ENCODE data around the gene ALG12. TPM values are rescaled to one million over a fixed set of nuclear protein-coding genes. Genes with fewer than 3 reads are reported as not detected.
A peak's percentile ranks its signal among the peaks of the same experiment; 100 is the strongest.

Gene ALG12
- total and polyA plus RNA-seq, 4 donors: 3.0 to 18.7 (median 13.5) TPM

- no peak overlapping the region for H3K4me3 ChIP-seq (ENCODE audit: low read length in 2 of 2)
- 87 to 90% methylated on average over 11 of the region's 11 CpGs for WGBS, 2 donors
- peaks cover 0 to 18% of the 10 kb centered on the region in 2 donors for H3K36me3 ChIP-seq (ENCODE audit: control insufficient read depth in 1 of 2, insufficient read depth in 2 of 2, low read length in 1 of 2)
- DNase-seq: no peak
- no peaks in the 10 kb centered on the region for H3K27me3 ChIP-seq (ENCODE audit: control insufficient read depth in 1 of 2, insufficient read depth in 2 of 2, low read length in 1 of 2)
- intact Hi-C loops (cut with DNase I): no loop called here
- H3K27ac ChIP-seq (ENCODE audit: low read depth in 1 of 2, low read length in 2 of 2): no peak overlapping the region
- no peaks in the 10 kb centered on the region for H3K4me1 ChIP-seq (ENCODE audit: control insufficient read depth in 1 of 2, insufficient read depth in 2 of 2, low read length in 2 of 2)
- no peaks in the 10 kb centered on the region for H3K9me3 ChIP-seq (ENCODE audit: control insufficient read depth, low read length)
- no peak for ATAC-seq (ENCODE audit: low FRiP score)
Measured at GRCh38 chr22:49904040-49904369, 14.2 kb downstream of the ALG12 start.

GRCh38 chr22:49903322-49904039, 14.8 kb downstream of the ALG12 start:
- H3K36me3 ChIP-seq (ENCODE audit: control insufficient read depth in 1 of 2, insufficient read depth in 2 of 2, low read length in 1 of 2): peaks cover 0 to 16% of the 10 kb centered on the region in 2 donors
- H3K27ac ChIP-seq (ENCODE audit: low read depth in 1 of 2, low read length in 2 of 2): no peak overlapping the region
- intact Hi-C loops (cut with DNase I): no loop called here
- DNase-seq: no peak
- H3K4me3 ChIP-seq (ENCODE audit: low read length in 2 of 2): no peak overlapping the region
- no peaks in the 10 kb centered on the region for H3K4me1 ChIP-seq (ENCODE audit: control insufficient read depth in 1 of 2, insufficient read depth in 2 of 2, low read length in 2 of 2)
- H3K9me3 ChIP-seq (ENCODE audit: control insufficient read depth, low read length): no peaks in the 10 kb centered on the region
- WGBS, 2 donors: 86 to 87% methylated on average over 17 of the region's 17 CpGs
- H3K27me3 ChIP-seq (ENCODE audit: control insufficient read depth in 1 of 2, insufficient read depth in 2 of 2, low read length in 1 of 2): no peaks in the 10 kb centered on the region
- peak; percentile 41 for ATAC-seq (ENCODE audit: low FRiP score)

- intact Hi-C loops (cut with DNase I): no loop called here
- Histone ChIP-seq H3K4me1 (ENCODE audit: control insufficient read depth in 1 of 2, insufficient read depth in 2 of 2, low read length in 2 of 2) (no peaks in the 10 kb centered on the region), H3K4me3 (ENCODE audit: low read length in 2 of 2) (no peak overlapping the region), H3K9me3 (ENCODE audit: control insufficient read depth, low read length) (no peaks in the 10 kb centered on the region), H3K27me3 (ENCODE audit: control insufficient read depth in 1 of 2, insufficient read depth in 2 of 2, low read length in 1 of 2) (no peaks in the 10 kb centered on the region), H3K36me3 (ENCODE audit: control insufficient read depth in 1 of 2, insufficient read depth in 2 of 2, low read length in 1 of 2) (peaks cover 0 to 7% of the 10 kb centered on the region in 2 donors), H3K27ac (ENCODE audit: low read depth in 1 of 2, low read length in 2 of 2) (no peak overlapping the region)
- WGBS, 2 donors: 96% methylated on average over 11 of the region's 11 CpGs
- peak in 1 of 2 donors; percentile 30 for DNase-seq
- ATAC-seq (ENCODE audit: low FRiP score): no peak
Measured at GRCh38 chr22:49901457-49901856, 16.8 kb downstream of the ALG12 start.

GRCh38 chr22:49900441-49901230, 17.6 kb downstream of the ALG12 start:
- H3K4me1 ChIP-seq (ENCODE audit: control insufficient read depth in 1 of 2, insufficient read depth in 2 of 2, low read length in 2 of 2): no peaks in the 10 kb centered on the region
- DNase-seq: peak in 1 of 2 donors; percentile 58
- intact Hi-C loops (cut with DNase I): no loop called here
- H3K4me3 ChIP-seq (ENCODE audit: low read length in 2 of 2): no peak overlapping the region
- ATAC-seq (ENCODE audit: low FRiP score): no peak
- peaks cover 0 to 6% of the 10 kb centered on the region in 2 donors for H3K36me3 ChIP-seq (ENCODE audit: control insufficient read depth in 1 of 2, insufficient read depth in 2 of 2, low read length in 1 of 2)
- no peaks in the 10 kb centered on the region for H3K27me3 ChIP-seq (ENCODE audit: control insufficient read depth in 1 of 2, insufficient read depth in 2 of 2, low read length in 1 of 2)
- WGBS, 2 donors: 86 to 87% methylated on average over 30 of the region's 30 CpGs
- H3K27ac ChIP-seq (ENCODE audit: low read depth in 1 of 2, low read length in 2 of 2): no peak overlapping the region
- peaks cover 1% of the 10 kb centered on the region for H3K9me3 ChIP-seq (ENCODE audit: control insufficient read depth, low read length)

- H3K9me3 ChIP-seq (ENCODE audit: control insufficient read depth, low read length): peaks cover 1% of the 10 kb centered on the region
- no peak overlapping the region for H3K27ac ChIP-seq (ENCODE audit: low read depth in 1 of 2, low read length in 2 of 2)
- peaks cover 0 to 6% of the 10 kb centered on the region in 2 donors for H3K36me3 ChIP-seq (ENCODE audit: control insufficient read depth in 1 of 2, insufficient read depth in 2 of 2, low read length in 1 of 2)
- intact Hi-C loops (cut with DNase I): no loop called here
- H3K4me3 ChIP-seq (ENCODE audit: low read length in 2 of 2): no peak overlapping the region
- no peaks in the 10 kb centered on the region for H3K4me1 ChIP-seq (ENCODE audit: control insufficient read depth in 1 of 2, insufficient read depth in 2 of 2, low read length in 2 of 2)
- no peak for ATAC-seq (ENCODE audit: low FRiP score)
- WGBS, 2 donors: 94% methylated on average over 6 of the region's 6 CpGs
- no peaks in the 10 kb centered on the region for H3K27me3 ChIP-seq (ENCODE audit: control insufficient read depth in 1 of 2, insufficient read depth in 2 of 2, low read length in 1 of 2)
- DNase-seq: peak in 1 of 2 donors; percentile 21
Measured at GRCh38 chr22:49899530-49899929, 18.7 kb downstream of the ALG12 start.

GRCh38 chr22:49897015-49897684, 21.1 kb downstream of the ALG12 start:
- ATAC-seq (ENCODE audit: low FRiP score) (no peak), DNase-seq (no peak)
- Histone ChIP-seq H3K9me3 (ENCODE audit: control insufficient read depth, low read length) (peaks cover 1% of the 10 kb centered on the region), H3K4me3 (ENCODE audit: low read length in 2 of 2) (no peak overlapping the region), H3K36me3 (ENCODE audit: control insufficient read depth in 1 of 2, insufficient read depth in 2 of 2, low read length in 1 of 2) (peaks cover 2 to 4% of the 10 kb centered on the region in 2 donors), H3K27me3 (ENCODE audit: control insufficient read depth in 1 of 2, insufficient read depth in 2 of 2, low read length in 1 of 2) (no peaks in the 10 kb centered on the region), H3K27ac (ENCODE audit: low read depth in 1 of 2, low read length in 2 of 2) (no peak overlapping the region), H3K4me1 (ENCODE audit: control insufficient read depth in 1 of 2, insufficient read depth in 2 of 2, low read length in 2 of 2) (no peaks in the 10 kb centered on the region)
- WGBS, 2 donors: 96 to 97% methylated on average over 8 of the region's 8 CpGs
- intact Hi-C loops (cut with DNase I): no loop called here

GRCh38 chr22:49896201-49896600, 22.0 kb downstream of the ALG12 start:
- no peak overlapping the region for H3K27ac ChIP-seq (ENCODE audit: low read depth in 1 of 2, low read length in 2 of 2)
- ATAC-seq (ENCODE audit: low FRiP score) (no peak), DNase-seq (peak in 1 of 2 donors; percentile 39)
- intact Hi-C loops (cut with DNase I): no loop called here
- H3K9me3 ChIP-seq (ENCODE audit: control insufficient read depth, low read length): peaks cover 1% of the 10 kb centered on the region
- 91 to 95% methylated on average over 5 of the region's 5 CpGs for WGBS, 2 donors
- H3K27me3 ChIP-seq (ENCODE audit: control insufficient read depth in 1 of 2, insufficient read depth in 2 of 2, low read length in 1 of 2): no peaks in the 10 kb centered on the region
- no peak overlapping the region for H3K4me3 ChIP-seq (ENCODE audit: low read length in 2 of 2)
- H3K36me3 ChIP-seq (ENCODE audit: control insufficient read depth in 1 of 2, insufficient read depth in 2 of 2, low read length in 1 of 2): peaks cover 0 to 2% of the 10 kb centered on the region in 2 donors
- no peaks in the 10 kb centered on the region for H3K4me1 ChIP-seq (ENCODE audit: control insufficient read depth in 1 of 2, insufficient read depth in 2 of 2, low read length in 2 of 2)

- no peak for ATAC-seq (ENCODE audit: low FRiP score)
- Histone ChIP-seq H3K36me3 (ENCODE audit: control insufficient read depth in 1 of 2, insufficient read depth in 2 of 2, low read length in 1 of 2) (peaks cover 0 to 2% of the 10 kb centered on the region in 2 donors), H3K4me1 (ENCODE audit: control insufficient read depth in 1 of 2, insufficient read depth in 2 of 2, low read length in 2 of 2) (no peaks in the 10 kb centered on the region), H3K9me3 (ENCODE audit: control insufficient read depth, low read length) (peaks cover 1% of the 10 kb centered on the region), H3K27ac (ENCODE audit: low read depth in 1 of 2, low read length in 2 of 2) (no peak overlapping the region), H3K4me3 (ENCODE audit: low read length in 2 of 2) (no peak overlapping the region), H3K27me3 (ENCODE audit: control insufficient read depth in 1 of 2, insufficient read depth in 2 of 2, low read length in 1 of 2) (no peaks in the 10 kb centered on the region)
- 89 to 90% methylated on average over 8 of the region's 8 CpGs for WGBS, 2 donors
- DNase-seq: peak in 1 of 2 donors; percentile 45
- intact Hi-C loops (cut with DNase I): no loop called here
Measured at GRCh38 chr22:49894322-49895054, 23.8 kb downstream of the ALG12 start.

Measured in aorta (tissue), 5 donors.